NCI-H748 (cell line): ENCODE data around the gene TAOK3.
A peak's percentile ranks its signal among the peaks of the same experiment; 100 is the strongest.
"Not testable (repeated sequence)": the region's sequence is repeated elsewhere in the genome, so short reads cannot be mapped to it uniquely, and the experiment has no call there.

Experiments used
- DNase-seq: peaks from one replicate; lab custom pipeline; 2025; ENCODE audit not compliant: unreplicated experiment; lab: John Stamatoyannopoulos, UW

TAOK3 gene

GRCh38 chr12:118372541-118373495, at the start of gene TAOK3:
Gene TAOK3, minus strand, starts transcription at chr12:118372907. Its CDS starts 117,340 bp downstream, at chr12:118255567.
- peak; percentile 98 for DNase-seq

- no peak for DNase-seq
Observed at GRCh38 chr12:118420673-118421072, 48.0 kb upstream of the TAOK3 start.

GRCh38 chr12:118418385-118419057, 45.8 kb upstream of the TAOK3 start:
- no peak for DNase-seq

GRCh38 chr12:118417942-118418341, 45.2 kb upstream of the TAOK3 start:
- DNase-seq, result no peak

- DNase-seq, result no peak
Observed at GRCh38 chr12:118409834-118410233, 37.1 kb upstream of the TAOK3 start.

- not testable (repeated sequence) for DNase-seq
Observed at GRCh38 chr12:118408241-118408640, 35.5 kb upstream of the TAOK3 start.

GRCh38 chr12:118404876-118405521, 32.3 kb upstream of the TAOK3 start:
- DNase-seq, result peak; percentile 64

GRCh38 chr12:118402251-118402650, 29.5 kb upstream of the TAOK3 start:
- no peak for DNase-seq

- no peak for DNase-seq
Observed at GRCh38 chr12:118398940-118399339, 26.2 kb upstream of the TAOK3 start.

GRCh38 chr12:118398524-118398923, 25.8 kb upstream of the TAOK3 start:
- DNase-seq, result no peak

- no peak for DNase-seq
Observed at GRCh38 chr12:118397708-118398440, 25.2 kb upstream of the TAOK3 start.

- DNase-seq, result no peak
Observed at GRCh38 chr12:118391836-118392235, 19.1 kb upstream of the TAOK3 start.

- no peak for DNase-seq
Observed at GRCh38 chr12:118391424-118391823, 18.7 kb upstream of the TAOK3 start.

GRCh38 chr12:118377884-118378470, 5.3 kb upstream of the TAOK3 start:
- peak; percentile 54 for DNase-seq

- DNase-seq, result peak; percentile 32
Observed at GRCh38 chr12:118377021-118377883, 4.5 kb upstream of the TAOK3 start.

- DNase-seq, result peak; percentile 92
Observed at GRCh38 chr12:118376089-118377020, 3.6 kb upstream of the TAOK3 start, which contains the start of gene SUDS3. Gene SUDS3, plus strand, starts transcription at chr12:118376555. Its CDS starts 137 bp downstream, at chr12:118376692.

GRCh38 chr12:118375348-118375747, 2.6 kb upstream of the TAOK3 start:
- DNase-seq, result no peak

GRCh38 chr12:118374909-118375308, 2.2 kb upstream of the TAOK3 start:
- DNase-seq, result no peak
